ENCODE measurements around the gene SLC16A5. TPM values are rescaled to one million over a fixed set of nuclear protein-coding genes. Genes with fewer than 3 reads are reported as not detected.

Gene SLC16A5
- total RNA-seq, 1 experiment from 2014 or later, result 0.33 TPM

GRCh38 chr17:75093548-75094158, 5.9 kb downstream of the SLC16A5 start:
- DNase-seq, result no peak
- Histone ChIP-seq H3K9me3 (no peaks in the 10 kb centered on the region), H3K27me3 (no peaks in the 10 kb centered on the region), H3K36me3 (no peaks in the 10 kb centered on the region), H3K4me3 (no peak overlapping the region)

- Histone ChIP-seq H3K9me3 (no peaks in the 10 kb centered on the region), H3K27me3 (no peaks in the 10 kb centered on the region), H3K36me3 (no peaks in the 10 kb centered on the region), H3K4me3 (no peak overlapping the region)
- no peak for DNase-seq
Measured at GRCh38 chr17:75094871-75095399, 7.2 kb downstream of the SLC16A5 start.

GRCh38 chr17:75096082-75096625, 8.4 kb downstream of the SLC16A5 start:
- no peaks in the 10 kb centered on the region for H3K9me3 ChIP-seq
- DNase-seq, result peak; percentile 66
- H3K4me3 ChIP-seq, result no peak overlapping the region
- no peaks in the 10 kb centered on the region for H3K27me3 ChIP-seq
- H3K36me3 ChIP-seq, result no peaks in the 10 kb centered on the region

GRCh38 chr17:75097865-75098264, 10.1 kb downstream of the SLC16A5 start:
- no peak for DNase-seq
- H3K36me3 ChIP-seq, result no peaks in the 10 kb centered on the region
- no peaks in the 10 kb centered on the region for H3K9me3 ChIP-seq
- H3K4me3 ChIP-seq, result no peak overlapping the region
- H3K27me3 ChIP-seq, result no peaks in the 10 kb centered on the region

GRCh38 chr17:75098861-75099260, 11.1 kb downstream of the SLC16A5 start:
- no peaks in the 10 kb centered on the region for H3K36me3 ChIP-seq
- H3K27me3 ChIP-seq, result no peaks in the 10 kb centered on the region
- no peak overlapping the region for H3K4me3 ChIP-seq
- no peak for DNase-seq
- no peaks in the 10 kb centered on the region for H3K9me3 ChIP-seq

GRCh38 chr17:75099881-75100595, 12.3 kb downstream of the SLC16A5 start:
- no peak for DNase-seq
- H3K27me3 ChIP-seq, result no peaks in the 10 kb centered on the region
- no peak overlapping the region for H3K4me3 ChIP-seq
- H3K36me3 ChIP-seq, result no peaks in the 10 kb centered on the region
- H3K9me3 ChIP-seq, result no peaks in the 10 kb centered on the region

GRCh38 chr17:75102385-75102821, 14.6 kb downstream of the SLC16A5 start:
- Histone ChIP-seq H3K4me3 (no peak overlapping the region), H3K9me3 (no peaks in the 10 kb centered on the region), H3K36me3 (no peaks in the 10 kb centered on the region), H3K27me3 (no peaks in the 10 kb centered on the region)
- DNase-seq, result no peak

- no peaks in the 10 kb centered on the region for H3K36me3 ChIP-seq
- no peaks in the 10 kb centered on the region for H3K27me3 ChIP-seq
- H3K4me3 ChIP-seq, result no peak overlapping the region
- DNase-seq, result no peak
- no peaks in the 10 kb centered on the region for H3K9me3 ChIP-seq
Measured at GRCh38 chr17:75103601-75104554, 16.1 kb downstream of the SLC16A5 start.

- Histone ChIP-seq H3K36me3 (no peaks in the 10 kb centered on the region), H3K27me3 (no peaks in the 10 kb centered on the region), H3K9me3 (no peaks in the 10 kb centered on the region), H3K4me3 (no peak overlapping the region)
- DNase-seq, result peak; percentile 51
Measured at GRCh38 chr17:75105126-75106080, 17.6 kb downstream of the SLC16A5 start.

GRCh38 chr17:75108193-75108592, 20.4 kb downstream of the SLC16A5 start:
- no peak for DNase-seq
- H3K9me3 ChIP-seq, result no peaks in the 10 kb centered on the region
- no peak overlapping the region for H3K4me3 ChIP-seq
- H3K36me3 ChIP-seq, result no peaks in the 10 kb centered on the region
- no peaks in the 10 kb centered on the region for H3K27me3 ChIP-seq

- no peak for DNase-seq
- Histone ChIP-seq H3K27me3 (no peaks in the 10 kb centered on the region), H3K4me3 (peak overlapping the region; percentile 86)
Measured at GRCh38 chr17:75109046-75109406, 21.3 kb downstream of the SLC16A5 start.

GRCh38 chr17:75109407-75110233, 21.9 kb downstream of the SLC16A5 start, which contains the start of gene ARMC7:
Gene ARMC7, plus strand, starts transcription at chr17:75109969. Its CDS starts 320 bp downstream, at chr17:75110289.
- Histone ChIP-seq H3K27me3 (no peaks in the 10 kb centered on the region), H3K9me3 (no peaks in the 10 kb centered on the region), H3K36me3 (peaks cover 8% of the 10 kb centered on the region; the same call in 1 of the 2 replicates), H3K4me3 (peak within 1 kb of the TSS; percentile 86)
- peak; percentile 89 for DNase-seq

More at GRCh38 chr17:75109046-75109406, 21.3 kb downstream of the SLC16A5 start:
- H3K36me3 ChIP-seq, result peaks cover 2% of the 10 kb centered on the region; the same call in 1 of the 2 replicates
- no peaks in the 10 kb centered on the region for H3K9me3 ChIP-seq

- no peaks in the 10 kb centered on the region for H3K27me3 ChIP-seq
- peak; percentile 36 for DNase-seq
- H3K4me3 ChIP-seq, result peak overlapping the region; percentile 86
- no peaks in the 10 kb centered on the region for H3K9me3 ChIP-seq
- peaks cover 10% of the 10 kb centered on the region; the same call in 1 of the 2 replicates for H3K36me3 ChIP-seq
Measured at GRCh38 chr17:75110234-75110937, 22.6 kb downstream of the SLC16A5 start.

- DNase-seq, result no peak
- Histone ChIP-seq H3K4me3 (no peak overlapping the region), H3K27me3 (no peaks in the 10 kb centered on the region), H3K36me3 (peaks cover 10% of the 10 kb centered on the region; the same call in 1 of the 2 replicates), H3K9me3 (no peaks in the 10 kb centered on the region)
Measured at GRCh38 chr17:75111777-75112335, 24.1 kb downstream of the SLC16A5 start.

Measured in MG63 (cell line).